Stimulated activated naive CD8-positive, alpha-beta T cell treated with anti-CD3 and anti-CD28 coated beads, Interleukin-15, Interleukin-2, amounts not matched to agents 100 U/mL and 50 U/mL, for 24 hours (primary cell): ENCODE results near the gene C1orf21.

Experiments used
- ATAC-seq: fragments of 150-1000 bp; cut with Tn5 transposase; one replicate; pipeline ENCODE4 v1.10.0; 2021
- DNase-seq: peaks from one replicate; pipeline ENCODE4 v3.0.0; 2021

The C1orf21 gene

DNA sequence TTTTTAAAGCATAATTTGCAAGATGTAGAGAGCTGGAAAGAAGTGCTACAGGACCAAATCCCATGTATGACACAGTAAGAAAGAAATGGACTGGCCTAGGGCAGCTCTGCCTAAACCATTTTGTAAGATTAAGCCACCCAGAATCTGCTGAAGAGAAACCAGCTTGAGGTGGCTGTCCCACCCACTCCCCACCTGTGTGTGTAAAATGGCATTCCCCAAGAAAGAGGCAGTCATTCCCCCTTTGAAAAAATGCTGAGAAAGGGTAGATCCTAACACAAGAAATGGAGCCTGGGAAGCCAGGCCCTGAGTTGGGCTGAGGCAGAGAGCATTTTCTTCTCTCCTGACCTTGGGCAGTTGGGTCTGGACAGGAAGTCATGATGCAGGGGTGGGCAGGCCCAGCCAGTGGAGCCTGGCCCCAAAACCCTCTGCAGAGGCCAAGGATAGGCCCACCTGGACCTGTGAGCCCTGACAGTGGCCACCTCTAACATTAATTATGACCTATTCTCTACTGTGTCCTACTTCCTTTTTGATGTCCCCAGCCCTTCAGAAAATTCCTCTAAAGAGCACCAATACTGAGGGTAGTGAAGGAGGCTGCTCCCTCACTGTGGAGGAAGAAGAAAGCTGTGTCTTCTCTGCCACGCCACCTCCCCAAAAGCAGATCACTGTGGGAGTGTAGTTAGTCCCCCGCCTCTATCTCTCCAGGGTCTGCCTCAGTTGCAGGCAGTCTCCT is 273.8 kb downstream of the C1orf21 start:
- DNase-seq, result no peak
- no peak for ATAC-seq

DNA sequence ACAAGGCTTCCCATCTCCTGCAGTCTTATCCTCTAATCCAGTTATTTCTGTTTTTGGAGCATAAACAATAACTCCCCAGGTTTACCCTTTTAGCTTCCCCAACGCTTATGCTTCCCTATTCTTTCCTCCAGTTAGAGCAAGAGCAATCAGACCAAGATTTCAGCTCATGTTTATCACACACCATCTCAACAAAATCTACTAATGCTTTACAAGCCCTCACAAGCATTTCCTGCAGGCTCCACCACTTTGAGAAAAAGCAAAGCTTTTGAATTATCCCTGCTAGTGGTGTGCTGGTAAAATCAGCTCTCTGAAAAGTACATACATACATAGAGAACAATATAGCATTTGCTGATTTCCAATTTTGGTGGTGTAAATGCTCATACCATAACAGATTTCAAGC is 275.0 kb downstream of the C1orf21 start:
- DNase-seq (no peak), ATAC-seq (no peak)

DNA sequence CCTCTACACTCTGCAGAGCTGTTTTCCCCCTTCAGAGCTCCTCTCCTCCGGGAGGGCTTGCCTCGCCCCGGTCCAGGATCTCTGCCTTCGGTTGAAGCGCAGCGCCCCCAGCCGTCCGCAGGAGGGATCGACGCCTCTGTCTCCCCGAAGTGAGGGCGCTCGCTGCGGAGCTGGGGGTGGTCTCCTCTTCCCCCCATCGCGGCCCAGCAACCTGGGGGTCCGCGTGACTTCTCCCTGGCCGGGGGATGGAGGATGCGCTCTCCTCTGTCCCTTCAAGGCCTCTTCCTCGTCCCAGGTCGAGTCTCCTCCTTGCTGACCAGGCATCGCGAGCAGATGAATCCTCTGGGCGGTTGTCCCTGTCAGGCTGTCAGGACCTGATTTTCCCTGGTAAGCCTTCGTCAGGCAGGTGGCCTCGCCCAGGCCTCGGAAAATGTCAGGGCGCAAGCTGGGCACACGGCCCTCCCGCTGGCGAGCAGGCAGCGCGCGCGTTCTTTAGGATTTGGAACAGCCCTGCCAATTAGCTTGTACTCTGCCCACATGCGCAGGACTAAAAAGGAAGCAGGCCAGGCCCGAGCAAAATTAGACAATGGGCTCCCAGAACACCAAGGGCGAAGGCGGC is 277.3 kb downstream of the C1orf21 start:
- ATAC-seq (peak; percentile 71), DNase-seq (peak; percentile 65)

DNA sequence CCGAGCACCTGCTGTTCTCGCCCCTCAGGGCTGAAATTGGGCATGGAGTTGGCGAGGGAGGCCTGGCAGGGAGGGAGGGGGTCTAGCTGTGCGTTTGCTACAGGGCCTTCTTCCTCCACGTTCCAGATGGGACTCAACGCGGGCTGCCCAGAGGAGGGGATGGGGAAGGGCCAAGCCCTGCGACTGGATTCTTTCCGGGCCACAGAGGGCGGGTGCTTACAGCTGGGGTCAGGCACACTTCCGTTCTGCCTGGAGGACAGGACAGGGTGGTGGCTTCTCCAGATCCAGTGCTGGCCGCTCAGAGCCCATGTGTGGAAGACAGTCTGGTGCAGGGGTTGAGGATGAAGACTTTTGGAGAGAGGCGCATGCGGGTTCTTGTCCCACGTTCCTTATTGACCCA is 277.8 kb downstream of the C1orf21 start:
- no peak for ATAC-seq
- no peak for DNase-seq

DNA sequence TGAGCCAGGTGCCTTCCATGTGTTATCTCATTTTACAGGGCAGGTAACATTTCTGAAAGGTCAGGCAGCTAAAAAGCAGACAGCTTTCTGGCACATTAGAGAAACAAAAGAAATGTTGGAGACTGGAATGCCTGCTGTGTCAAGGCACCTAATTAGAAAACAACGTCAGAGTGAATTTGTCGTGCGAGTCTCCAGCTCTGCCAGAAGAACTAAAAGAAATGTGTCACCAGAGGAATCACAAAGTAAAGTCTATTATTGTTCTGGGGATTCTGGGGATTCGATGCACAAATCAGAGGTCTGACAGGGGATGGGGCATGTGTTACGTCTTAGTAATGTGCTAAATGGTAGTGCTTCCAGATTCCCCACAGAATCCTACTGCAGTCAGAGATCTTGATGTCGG is 278.5 kb downstream of the C1orf21 start:
- no peak for ATAC-seq
- DNase-seq, result no peak

DNA sequence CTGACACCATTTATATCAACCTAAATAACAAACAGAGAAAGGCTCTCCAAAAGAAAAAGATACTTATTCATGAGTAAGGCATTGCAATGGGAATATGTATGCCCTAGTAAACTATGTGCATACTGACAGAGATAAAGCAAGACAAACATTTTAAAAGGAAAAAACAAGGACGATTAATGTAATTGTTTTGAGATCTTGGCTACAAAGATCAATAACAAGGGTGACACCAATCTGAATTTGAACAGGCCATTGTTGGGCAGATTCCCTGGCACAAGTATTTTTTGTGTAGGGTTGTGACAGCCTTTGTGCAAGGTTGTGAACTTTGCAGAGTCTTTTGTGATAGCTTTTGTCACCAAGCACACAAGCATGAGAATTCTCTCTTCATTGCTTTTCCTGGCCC is 282.6 kb downstream of the C1orf21 start:
- no peak for ATAC-seq
- DNase-seq, result no peak

DNA sequence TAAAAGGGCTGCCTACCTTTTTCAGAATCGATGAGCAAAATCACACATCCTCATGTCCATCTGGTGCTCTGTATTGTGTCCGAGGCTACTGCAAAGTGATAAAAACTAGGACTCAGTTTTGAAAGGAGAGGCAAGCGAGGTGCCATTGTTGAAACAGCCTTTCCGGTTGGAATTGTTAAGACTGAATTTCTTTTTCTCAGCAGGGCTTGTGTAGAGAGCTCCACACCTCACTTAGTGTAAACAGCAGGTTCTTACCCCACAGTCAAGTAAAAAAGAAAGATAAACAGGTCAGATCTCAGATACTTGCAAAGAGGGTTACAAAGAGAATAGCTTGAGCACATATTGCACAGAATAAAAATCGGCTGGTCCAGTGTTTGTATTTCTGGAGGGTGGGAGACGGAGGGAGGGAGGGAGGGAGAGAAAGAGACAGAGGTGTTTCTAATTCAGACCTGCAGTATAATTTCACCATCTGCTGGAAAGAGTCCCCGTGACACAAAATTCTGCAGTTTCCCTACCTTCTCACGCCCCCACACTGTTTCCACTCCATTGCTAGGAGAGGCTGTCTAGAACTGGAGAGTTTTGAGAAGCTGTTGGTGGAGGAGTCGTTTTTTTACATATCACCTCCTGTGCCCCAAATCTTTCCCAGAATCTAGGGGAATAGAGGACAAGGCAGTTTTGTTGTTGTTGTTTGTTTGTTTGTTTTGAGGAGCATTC is 285.3 kb downstream of the C1orf21 start:
- DNase-seq (no peak), ATAC-seq (no peak)

DNA sequence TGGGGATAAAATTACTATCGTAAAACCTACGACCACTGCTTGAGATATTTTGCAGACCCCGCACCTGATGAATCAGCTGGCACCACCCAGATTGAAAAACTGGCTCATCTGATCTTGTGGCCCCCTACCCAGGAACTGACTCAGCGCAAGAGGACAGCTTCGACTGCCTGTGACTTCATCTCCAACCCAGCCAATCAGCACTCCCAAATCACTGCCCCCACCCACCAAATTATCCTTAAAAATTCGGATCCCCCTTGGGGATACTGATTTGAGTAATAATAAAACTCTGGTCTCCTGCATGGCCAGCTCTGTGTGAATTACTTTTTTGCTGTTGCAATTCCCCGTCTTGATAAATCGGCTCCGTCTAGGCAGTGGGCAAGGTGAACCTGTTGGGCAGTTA is 286.5 kb downstream of the C1orf21 start:
- ATAC-seq, result no peak
- no peak for DNase-seq

DNA sequence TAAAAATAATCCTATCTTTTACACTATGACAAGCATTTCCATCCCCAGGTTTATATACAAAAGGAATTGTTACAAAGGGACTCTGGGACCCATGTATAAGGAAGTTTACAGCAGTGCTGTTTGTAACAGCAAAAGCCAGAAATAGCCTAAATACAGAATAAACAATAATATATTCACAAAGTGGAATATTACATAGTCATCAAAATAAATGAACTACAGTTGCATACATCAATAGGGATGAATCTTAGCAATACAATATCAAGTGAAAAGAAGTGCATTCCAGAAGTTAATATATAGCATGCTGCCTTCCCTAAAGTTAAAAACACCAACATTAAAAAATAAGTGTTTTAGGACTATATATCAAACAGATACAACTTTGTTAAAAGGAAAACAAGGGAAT is 290.5 kb downstream of the C1orf21 start:
- no peak for DNase-seq
- ATAC-seq, result no peak
